ENCODE results near the gene PTX4.

Gene PTX4

GRCh38 chr16:1458336-1458976, 30.3 kb downstream of the PTX4 start:
- DNase-seq: no peak

- DNase-seq: no peak
Observed at GRCh38 chr16:1457489-1458245, 31.1 kb downstream of the PTX4 start.

DNA sequence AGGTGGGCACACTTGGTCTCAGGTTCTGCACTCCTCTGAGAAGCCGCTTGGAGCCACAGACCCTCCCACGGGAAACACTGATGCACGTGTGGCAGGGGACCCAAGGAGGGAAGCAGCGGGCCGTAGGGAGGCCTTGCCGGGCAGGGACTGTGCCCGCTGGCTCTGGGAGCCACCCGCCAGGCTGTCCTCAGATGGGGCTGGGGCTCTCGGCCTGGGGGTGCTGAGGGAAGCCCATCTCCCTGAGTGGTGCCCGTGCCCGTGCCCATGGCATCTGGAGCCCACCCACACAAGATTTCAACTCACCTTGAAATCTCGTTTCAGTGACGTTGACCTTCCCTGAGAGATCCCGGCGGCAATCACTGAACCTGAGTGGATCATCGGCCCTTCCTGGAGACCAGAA, 31.8 kb downstream of the PTX4 start:
- DNase-seq: no peak

- no peak for DNase-seq
Observed at GRCh38 chr16:1455190-1456171, 33.3 kb downstream of the PTX4 start.

- DNase-seq: no peak
Observed at GRCh38 chr16:1454561-1454960, 34.2 kb downstream of the PTX4 start.

GRCh38 chr16:1453316-1453715, 35.4 kb downstream of the PTX4 start:
- DNase-seq: no peak

GRCh38 chr16:1452530-1452929, 36.2 kb downstream of the PTX4 start:
- DNase-seq: no peak

DNA sequence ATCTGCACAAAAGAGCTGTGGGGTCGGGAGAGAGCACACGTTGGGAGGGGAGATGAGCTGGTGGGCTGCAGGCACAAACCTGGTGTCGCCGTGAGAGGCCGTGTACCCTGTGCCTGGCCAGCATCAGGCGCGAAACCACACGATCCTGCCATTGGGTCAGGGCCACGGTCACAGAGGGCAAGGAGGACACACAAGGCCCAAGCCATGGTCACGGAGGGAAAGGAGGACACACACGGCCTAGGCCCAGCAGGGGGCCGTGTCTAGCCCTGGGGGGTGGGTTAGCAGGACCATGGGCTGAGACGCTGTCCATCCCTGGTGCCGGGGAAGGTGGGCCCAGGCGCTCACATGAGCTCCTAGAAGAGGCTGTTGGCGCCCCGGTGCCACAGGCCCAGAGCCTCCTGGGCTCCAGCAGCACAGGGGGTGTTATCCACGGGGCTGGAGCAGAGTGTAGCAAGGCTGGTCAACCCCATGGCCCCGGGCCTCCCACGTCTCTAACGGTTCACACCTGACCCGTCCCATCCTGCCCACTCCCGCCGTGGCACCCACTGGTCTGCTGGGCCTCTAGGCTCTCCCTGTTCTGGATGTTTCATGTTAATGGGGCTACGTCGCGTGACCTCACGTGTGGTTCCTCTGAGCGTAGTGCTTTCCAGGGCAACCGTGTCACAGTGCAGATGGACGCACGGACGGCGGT, 36.9 kb downstream of the PTX4 start:
- no peak for DNase-seq

GRCh38 chr16:1450841-1451240, 37.9 kb downstream of the PTX4 start:
- no peak for DNase-seq

- DNase-seq: no peak
Observed at GRCh38 chr16:1450218-1450617, 38.5 kb downstream of the PTX4 start.

GRCh38 chr16:1449201-1449788, 39.4 kb downstream of the PTX4 start:
- no peak for DNase-seq

DNA sequence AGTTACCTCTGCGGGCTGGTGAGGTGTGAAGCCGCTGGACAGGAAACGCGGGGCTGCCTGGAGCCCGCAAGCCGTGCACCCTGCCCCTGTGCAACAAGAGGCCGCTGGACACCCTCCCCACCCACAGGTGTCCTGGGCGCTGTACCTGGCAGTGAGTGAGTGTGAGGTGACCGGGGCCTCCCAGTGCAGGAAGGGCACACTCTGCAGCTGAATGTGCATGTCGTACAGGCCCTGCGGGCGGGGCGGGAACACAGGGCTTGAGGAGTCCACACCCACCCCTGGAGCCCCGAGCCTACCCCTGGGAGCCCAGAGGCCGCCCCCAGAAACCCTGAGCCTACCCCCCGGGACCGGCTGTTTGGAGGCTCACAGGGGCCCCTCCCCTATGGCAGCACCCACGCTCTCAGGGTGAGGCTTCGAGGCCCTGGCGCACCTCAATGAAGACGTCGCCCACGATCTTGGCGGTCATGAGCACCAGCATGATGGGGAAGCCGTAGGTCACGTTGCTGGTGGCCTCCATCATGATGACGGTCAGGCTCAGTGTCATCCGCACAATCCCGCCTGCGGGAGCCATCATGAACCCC, 40.1 kb downstream of the PTX4 start:
- no peak for DNase-seq

DNA sequence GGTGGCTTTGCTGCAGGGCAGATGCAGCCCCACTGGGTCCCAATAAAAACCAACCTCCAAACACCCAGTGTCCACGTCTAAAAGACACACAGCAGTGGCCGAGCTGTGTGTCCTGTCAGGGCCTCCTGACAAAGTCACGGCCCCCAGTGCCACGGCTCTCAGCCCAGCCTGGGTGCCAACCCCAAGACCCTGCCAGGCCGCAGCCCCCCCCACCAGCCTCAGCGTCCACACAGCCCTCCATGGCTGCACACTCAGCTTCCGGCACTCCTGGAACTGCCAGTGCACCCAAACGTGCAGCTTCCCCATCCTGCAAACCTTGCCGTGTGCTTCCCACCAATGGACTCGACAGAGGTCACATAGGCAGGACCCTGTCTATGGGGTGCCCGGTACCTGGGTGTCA, 40.8 kb downstream of the PTX4 start:
- DNase-seq: no peak

DNA sequence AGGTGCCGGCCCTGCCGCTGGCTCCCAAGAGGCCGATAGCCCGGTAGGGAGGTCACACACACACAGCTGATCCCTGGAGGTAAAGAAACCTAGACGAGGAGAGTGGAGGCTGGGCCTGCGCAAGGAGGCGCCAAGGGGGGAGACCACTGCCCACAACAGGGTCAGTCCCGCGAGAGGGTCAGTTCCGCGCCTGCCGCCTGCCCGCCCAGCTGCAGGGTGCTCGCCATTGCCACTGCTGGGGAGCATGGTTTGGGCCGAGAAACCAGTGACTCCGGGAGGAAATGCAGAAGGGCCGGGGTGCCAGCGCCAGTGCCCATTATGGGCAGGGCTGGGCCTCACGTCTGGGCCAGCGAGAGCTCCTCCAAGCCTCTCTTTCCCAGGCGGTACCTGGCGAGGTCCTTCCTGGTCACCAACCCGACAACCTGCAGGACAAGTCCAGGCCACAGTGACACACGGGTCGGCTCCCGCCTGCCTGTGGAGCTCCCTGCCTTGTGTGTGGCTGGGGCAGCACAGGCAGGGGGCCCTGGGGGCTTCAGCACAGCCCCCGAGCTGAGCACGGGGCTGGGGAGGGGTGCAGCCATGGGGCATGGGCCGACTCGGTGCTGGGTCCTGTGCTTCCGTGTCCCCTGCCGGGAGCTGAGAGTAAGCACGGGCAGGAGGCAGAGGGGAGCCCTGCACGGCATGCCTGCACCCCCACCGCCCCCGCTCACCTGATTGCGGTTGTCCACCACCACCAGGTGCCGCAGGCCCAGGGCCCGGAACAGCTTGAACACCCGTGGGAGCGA, 42.3 kb downstream of the PTX4 start:
- DNase-seq: no peak

GRCh38 chr16:1445518-1446203, 43.1 kb downstream of the PTX4 start:
- no peak for DNase-seq

GRCh38 chr16:1444730-1445517, 43.8 kb downstream of the PTX4 start:
- DNase-seq: no peak

- DNase-seq: no peak
Observed at GRCh38 chr16:1443980-1444729, 44.6 kb downstream of the PTX4 start, which contains the start of gene CCDC154. Gene CCDC154, minus strand, starts transcription at chr16:1444556. Its CDS starts 234 bp downstream, at chr16:1444322.

GRCh38 chr16:1443403-1443973, 45.3 kb downstream of the PTX4 start:
- no peak for DNase-seq

GRCh38 chr16:1442697-1443096, 46.0 kb downstream of the PTX4 start:
- no peak for DNase-seq
